ENCODE measurements around the gene RGS9BP.
"Not testable (repeated sequence)": the region's sequence is repeated elsewhere in the genome, so short reads cannot be mapped to it uniquely, and the experiment has no call there.

Gene RGS9BP

DNA sequence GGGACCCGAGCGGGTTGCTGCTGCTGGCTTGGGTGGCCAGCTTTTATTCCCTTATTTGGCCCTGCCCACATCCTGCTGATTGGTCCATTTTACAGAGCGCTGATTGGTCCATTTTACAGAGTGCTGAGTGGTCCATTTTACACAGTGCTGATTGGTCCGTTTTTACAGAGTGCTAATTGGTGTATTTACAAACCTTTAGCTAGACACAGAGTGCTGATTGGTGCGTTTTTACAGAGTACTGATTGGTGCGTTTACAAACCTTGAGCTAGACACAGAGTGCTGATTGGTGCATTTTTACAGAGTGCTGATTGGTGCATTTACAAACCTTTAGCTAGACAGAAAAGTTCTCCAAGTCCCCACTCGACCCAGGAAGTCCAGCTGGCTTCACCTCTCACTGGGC lies 24.5 kb downstream of the RGS9BP start:
- FAIRE-seq: not testable (repeated sequence)

GRCh38 chr19:32702010-32702409 lies 26.4 kb downstream of the RGS9BP start:
- no peak for FAIRE-seq

DNA sequence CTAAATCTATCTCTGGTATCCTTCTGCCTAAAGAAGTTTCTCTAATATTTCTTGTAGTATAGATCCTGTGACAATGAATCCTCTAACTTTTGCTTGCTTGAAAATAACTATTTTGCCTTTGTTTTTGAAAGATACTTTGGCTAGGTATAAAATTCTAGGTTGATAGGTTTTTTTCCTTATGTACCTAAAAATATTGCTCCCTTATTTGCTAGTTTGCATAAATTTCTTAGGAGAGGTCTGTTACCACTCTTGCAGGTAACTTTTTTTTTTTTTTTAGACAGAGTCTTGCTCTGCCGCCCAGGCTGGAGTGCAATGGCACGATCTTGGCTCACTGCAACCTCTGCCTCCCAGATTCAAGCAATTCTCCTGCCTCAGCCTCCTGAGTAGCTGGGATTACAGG lies 28.4 kb downstream of the RGS9BP start:
- FAIRE-seq: not testable (repeated sequence)

DNA sequence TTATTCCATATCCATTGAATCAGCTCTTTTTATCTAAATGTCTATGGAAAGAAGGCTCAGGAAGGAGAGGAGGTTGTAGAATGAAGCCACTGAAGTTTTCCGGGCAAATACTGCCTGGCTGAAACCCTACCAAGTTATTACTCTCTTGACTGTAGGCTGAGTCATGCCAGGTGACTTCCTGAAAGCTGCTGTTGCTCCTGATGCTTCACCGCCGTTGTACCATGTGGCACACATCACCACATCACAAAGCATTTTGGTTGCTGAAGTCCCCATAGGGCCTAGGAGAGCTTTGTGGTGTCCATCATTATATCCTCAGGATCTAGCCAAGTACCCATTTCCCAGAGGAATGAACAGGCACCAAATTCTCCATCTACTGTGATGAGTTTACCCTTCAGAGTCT lies 32.8 kb downstream of the RGS9BP start:
- FAIRE-seq: no peak

DNA sequence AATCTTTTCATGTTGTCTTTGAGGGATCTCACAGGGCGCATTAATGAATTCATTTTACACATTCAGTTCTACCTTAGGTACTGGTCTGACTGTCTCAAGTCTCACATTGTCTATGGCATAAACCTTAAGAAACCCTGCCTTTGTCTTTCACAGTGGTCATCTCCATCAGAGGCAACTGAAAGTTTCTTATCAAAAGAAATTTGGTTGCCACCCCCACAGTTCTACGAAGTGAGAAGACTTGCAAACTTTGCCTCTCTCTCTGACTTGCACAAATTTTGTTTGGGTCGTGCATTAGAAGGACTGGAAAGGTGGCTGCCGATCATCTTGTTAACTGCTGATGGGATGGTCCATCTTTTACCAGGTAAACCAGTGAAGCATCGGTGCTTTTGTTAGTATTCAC lies 33.4 kb downstream of the RGS9BP start:
- FAIRE-seq: no peak

- FAIRE-seq: no peak
These were observed 36.1 kb downstream of the RGS9BP start for GRCh38 chr19:32711747-32712146.

GRCh38 chr19:32716203-32716602 lies 40.6 kb downstream of the RGS9BP start:
- not testable (repeated sequence) for FAIRE-seq

GRCh38 chr19:32717496-32717895 lies 41.8 kb downstream of the RGS9BP start:
- FAIRE-seq: no peak

DNA sequence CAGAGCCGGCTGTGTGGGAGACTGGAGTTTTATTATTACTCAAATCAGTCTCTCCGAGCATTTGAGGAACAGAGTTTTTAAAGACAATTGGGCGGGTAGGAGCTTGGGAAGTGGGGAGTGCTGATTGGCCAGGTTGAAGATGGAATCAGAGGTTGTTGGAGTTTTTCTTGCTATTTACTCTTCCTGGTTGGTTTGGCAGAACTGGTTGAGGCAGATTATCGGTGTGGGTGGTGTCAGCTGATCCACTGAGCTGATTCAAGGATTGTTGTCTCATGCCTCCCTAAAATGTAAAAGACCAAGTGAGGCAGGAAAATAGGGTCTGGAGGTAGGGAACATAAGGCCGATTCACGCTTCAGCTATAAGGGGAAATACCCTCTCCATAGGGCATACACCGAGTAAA lies 42.6 kb downstream of the RGS9BP start:
- no peak for FAIRE-seq

- FAIRE-seq: no peak
These were observed 44.0 kb downstream of the RGS9BP start, which contains the start of gene TDRD12 for GRCh38 chr19:32719611-32720059. Gene TDRD12, plus strand, starts transcription at chr19:32719767. Its CDS starts 306 bp downstream, at chr19:32720073.

DNA sequence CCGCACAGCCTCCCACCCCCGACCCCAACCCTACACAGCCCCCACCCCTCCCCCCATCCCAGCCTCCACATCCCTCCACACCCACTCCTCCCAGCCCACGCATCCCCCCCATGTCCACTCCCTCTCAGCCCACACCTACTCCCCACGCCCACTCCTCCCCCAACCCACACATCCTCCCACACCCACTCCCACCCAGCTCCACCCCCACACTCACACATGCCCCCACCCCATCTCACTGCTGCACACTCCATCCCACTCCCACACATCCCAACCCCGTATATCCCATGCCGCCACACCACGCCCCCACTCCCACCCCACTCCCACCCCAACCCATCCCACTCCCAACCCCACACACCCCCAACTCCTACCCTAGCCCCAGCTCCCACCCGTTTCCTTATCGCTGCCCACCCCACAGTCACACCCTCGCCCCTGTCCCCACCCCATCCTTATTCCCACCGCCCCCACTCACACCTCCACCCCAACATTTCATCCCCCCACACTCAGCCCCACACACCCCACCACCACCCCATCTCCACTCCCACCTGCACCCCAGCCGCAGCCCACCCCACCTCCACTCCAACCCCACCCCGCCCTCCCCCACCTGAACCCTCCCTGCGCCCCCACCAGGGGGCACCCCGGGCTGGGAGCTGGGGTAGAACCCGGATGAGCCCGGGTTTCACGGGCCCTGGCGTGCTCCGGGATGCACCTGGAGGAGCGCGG lies 44.7 kb downstream of the RGS9BP start:
- FAIRE-seq: no peak

DNA sequence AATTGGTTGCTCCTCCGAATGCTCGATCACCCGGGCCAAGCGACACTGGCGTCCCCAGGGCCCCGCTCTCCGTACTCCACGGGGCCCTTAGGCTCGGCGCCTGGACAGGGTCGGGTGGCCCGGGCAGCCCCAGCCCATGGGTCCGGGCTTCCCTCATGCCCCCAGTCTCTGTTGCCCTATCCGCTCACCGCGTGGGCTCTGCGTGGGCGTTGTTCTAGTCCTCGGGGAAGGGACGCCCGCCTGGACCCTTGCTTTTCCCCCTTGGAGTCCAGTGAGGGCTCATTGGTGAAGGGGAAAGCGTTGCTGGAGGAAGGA lies 45.2 kb downstream of the RGS9BP start:
- no peak for FAIRE-seq
